Putamen (tissue), 1 donor: ENCODE data around the gene STARD3.
"Not testable (repeated sequence)": the region's sequence is repeated elsewhere in the genome, so short reads cannot be mapped to it uniquely, and the experiment has no call there.

Source experiments
- DNase-seq: peaks from one replicate; pipeline ENCODE4 v3.0.0-alpha.2; 2016; ENCODE audit warnings: low spot score

The STARD3 gene

DNA sequence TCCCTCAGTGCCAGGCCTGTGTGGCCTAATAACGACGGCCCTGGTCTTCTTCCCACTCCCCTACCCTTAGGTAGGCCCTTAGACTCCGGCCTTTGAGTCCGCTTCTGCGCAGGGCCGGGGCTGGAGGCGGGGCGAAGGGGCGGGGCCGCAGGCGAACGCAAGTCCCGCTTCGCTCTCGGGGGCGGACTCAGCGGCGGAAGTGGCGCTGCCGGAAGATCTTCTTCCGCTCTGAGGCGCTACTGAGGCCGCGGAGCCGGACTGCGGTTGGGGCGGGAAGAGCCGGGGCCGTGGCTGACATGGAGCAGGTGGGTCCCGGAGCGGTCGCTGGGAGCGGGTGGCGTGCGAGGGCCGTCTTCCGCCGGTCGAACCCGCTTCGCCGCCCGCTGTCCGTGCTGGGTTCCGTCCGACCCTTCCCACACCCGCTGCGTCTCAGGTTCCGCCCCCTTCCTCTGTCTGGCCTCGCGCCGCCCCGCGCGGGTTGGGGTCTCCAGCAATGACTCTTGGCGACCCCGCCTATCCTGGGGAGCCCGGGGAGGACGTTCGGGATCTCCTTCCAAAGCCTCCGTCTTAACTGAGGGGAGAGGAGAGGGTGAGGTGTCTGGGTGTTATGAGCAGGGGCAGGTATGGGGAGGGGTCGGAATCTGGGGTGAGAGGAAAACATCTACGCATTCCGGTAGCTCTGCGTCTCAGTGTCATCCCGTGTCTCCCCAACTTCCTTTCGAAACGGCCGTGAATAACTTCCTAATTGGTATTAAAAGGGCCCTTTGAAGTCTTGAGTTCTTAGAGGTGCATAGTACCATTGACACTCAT, at the start of gene STARD3:
Gene STARD3, plus strand, starts transcription at position 218 of the 810 bp plus-strand sequence. CDS start 16,388 bp downstream, outside the sequence.
- DNase-seq, result peak; percentile 87

DNA sequence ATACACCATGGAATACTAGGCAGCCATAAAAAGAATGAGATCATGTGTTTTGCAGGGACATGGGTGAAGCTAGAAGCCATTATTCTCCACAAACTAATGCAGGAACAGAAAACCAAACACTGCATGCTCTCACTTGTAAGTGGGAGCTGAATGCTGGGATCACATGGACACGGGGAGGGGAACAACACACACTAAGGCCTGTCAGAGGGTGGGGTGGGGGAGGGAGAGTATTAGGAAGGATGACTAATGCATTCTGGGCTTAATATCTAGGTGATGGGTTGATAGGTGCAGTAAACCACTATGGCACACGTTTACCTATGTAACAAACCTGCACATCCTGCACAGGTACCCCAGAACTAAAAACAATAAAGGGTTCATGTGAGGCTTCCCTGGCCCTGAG, 46.8 kb upstream of the STARD3 start:
- DNase-seq, result not testable (repeated sequence)

DNA sequence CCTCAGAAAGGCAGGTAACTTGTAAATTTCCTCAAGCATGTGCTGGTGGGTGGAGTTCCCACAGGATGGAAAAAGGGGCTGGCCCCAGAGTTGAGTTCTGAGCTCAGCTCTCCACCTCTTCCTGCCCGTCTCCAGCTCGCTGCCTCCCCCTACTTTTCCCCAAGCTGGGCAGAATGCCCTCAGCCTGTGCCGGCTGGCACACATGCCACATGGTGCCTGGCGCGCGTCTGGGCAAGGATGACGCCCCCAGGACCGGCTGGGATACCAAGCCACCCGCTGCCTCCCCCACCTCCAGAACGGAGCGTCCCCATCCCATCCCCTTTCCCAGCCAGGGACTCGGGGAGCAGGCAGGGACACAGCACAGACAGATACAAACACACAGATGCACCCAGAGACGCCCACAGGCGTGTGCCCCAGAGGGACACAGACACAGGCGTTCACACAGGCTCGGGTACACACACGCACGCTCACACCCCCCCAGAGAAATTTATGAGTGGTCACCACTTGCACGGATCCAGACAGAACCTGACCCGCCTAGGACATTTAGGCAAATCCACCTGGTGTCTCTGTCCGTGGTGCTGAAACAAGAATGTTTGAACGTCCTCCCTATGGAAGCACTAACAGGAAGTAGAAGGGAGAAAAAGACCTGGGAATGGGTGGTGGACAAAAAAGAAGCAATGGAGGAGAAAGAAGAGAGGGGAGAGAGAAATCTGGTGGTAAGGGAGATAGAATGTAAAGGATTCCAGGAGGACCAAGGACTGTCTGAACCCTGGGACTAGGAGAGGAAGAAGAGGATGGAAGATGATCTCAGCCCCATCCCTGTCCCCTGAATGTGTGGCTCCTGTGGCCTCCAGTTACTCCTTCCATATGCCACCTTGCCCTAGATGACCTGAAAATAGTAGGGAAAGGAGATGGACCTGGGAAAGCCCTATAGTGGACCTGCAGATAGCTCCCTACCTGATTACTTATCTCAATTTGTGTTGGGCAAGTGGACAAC, 44.7 kb upstream of the STARD3 start:
- DNase-seq, result no peak

DNA sequence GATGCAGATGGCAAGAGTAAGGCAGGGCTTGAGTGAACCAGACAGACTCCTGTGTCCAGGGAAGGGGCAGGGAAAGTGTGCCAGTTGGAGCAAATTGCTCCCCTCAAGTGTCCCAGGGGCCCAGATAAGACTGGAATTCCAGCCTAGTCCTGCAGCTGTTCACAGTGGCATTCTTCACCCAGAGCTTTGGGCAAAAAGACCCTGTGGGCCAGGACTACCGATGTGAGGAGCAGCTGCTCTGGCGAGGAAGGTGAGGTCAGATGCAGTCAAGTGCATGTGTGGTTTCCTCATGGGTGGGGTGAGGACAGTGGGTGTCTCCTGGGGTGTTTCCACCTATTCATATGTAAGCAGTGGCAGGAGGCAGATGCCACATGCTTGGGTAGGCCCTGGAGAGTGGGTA, 43.6 kb upstream of the STARD3 start:
- no peak for DNase-seq

DNA sequence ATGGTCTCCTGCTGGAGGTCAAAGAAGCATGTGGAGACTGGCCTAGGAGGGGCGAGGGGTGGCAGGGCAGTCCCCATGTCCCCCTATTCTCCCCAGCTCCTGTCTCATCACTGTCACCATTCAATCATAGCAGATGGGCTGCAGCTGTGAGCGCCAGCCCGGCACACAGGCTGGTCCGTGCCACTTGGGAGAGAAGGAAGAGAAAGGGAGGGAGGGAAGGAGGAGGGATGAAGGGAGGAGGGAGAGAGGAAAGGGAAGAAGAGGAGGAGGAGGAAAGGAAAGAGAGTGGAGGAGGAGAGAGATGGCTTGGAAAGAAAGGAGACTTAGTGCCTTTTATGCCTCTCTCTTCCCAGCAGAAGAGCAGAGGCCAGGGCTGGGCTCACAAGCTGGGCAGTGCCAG, 41.6 kb upstream of the STARD3 start:
- no peak for DNase-seq

DNA sequence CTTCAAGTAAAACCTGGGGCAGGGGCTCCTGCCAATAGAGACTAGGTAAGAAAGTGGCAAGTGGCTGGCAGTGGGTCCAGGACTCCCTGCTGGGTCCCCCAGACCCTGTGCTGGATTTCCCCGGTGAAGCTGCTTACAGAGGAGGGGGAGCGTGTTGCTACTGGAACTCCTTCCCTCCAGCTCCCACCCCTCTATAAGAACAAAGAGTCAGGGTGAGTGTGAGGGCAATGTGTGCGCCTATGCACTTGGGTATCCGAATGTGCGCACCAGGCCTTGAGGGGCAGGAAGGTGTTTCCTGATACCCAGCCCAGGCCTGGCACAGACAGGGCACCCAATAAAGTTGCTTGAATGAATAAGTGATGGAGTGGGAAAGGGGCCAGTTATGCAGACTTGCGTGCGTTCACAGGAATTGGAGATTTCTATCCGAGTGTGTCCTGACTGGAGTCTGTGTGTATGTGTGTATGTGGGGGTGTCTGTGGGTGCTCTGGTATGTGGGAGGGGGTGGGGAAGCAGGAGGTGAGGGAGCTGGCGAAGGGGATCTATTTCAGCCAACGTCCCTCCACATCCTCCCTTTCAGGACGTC, 40.9 kb upstream of the STARD3 start:
- no peak for DNase-seq

DNA sequence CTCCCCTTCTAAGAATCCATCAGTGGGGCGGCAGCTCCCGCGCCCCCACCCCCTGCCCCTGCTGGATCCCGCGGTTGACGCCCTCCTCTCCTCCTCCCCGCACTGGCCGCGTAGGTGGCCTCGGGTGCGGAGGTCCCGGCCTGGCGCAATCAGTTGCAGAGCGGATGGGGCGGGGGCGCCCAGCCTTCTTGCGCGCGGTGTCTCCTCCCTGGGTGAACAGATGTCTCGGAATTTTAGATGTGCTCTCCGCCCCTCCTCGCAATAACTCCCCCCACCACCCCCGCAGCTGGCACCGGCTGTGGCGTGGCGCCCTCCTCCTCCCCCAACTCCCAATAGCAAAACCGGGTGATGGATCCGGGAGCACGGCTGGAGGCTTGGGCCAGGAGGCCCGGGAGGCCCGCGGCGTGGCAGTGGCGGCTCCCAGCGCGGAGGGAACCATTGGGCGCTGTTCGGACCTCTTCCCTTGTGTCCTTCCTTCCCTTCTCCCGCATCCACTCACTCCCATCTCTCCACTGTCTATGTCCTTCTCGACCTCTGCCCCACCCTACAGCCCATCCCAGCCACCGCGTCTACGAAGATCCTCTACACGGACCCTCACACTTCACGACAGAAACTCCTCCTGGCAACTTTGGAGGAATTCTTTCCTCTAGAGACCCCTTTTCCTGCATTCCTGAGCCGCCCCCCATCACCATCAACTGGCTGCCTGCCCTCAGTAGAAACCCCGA, 40.2 kb upstream of the STARD3 start:
- no peak for DNase-seq

DNA sequence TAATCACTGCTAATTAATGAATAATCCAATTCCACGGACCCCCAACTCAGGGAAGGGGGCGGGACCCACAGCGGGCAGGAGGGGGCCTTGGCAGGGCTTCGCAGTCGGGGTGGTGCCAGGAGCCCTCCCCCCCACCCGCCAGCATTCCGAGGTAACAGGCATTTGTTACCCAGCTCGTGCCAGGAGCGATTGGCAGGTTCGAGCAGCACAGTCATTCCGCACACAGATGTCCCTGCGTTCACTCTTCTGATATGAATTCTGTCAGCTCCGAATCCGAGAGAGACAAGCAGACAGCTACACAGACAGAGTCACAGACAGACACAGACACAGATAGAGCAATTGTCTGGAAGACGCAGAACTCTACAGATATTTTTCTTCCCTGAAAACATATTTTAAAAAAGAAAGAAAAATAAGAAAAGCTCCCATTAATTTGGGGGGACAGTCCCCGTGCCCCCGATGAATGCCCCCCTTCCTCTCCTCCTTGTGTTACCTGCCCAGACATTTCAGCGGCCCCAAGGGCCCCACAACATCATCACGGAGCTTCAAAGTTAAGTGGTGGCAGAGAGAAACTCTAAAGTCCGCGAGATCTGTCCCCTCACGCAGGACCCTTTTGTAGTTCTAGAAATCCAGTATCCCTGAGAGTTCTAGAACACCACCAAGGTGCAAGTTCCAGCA, 39.4 kb upstream of the STARD3 start:
- no peak for DNase-seq

DNA sequence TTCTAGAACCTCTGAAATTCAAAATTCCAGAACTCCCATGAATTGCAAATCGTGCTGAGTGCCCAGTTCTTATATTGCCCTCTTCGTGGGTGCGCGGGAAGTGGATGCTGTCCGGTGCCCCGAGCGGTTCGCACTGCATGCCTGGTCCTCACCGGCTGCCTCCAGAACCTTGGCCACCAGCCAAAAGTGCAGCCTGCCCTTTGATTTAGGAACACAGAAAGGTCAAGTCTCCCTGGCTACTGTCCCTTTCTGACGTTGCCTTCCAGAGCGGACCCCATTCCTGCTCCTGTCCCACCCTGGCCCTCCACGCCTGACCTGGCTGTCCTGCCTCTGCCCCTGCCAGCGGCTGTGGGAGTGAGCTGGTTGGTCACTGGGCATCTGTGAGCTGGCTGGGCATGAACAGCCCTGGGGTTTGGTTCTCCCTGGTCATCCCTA, 38.9 kb upstream of the STARD3 start:
- DNase-seq, result no peak

DNA sequence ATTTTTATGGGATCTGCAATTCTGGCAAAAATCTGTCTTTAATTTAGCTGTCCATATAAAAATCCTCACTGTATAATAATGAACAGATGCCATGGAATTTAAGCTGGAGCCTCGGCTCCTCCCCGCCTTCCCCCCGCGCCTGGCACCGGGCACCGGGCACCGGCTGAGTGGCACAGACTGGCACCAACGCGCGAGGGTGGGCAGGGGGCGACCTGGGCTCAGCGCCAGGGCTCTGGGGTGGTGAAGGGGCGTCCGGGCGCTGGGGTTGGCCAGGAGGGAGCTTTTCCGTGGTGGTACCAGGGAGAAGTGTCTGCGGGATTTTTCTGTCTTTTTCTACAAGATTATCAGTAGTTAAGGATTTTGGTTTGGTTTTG, 38.3 kb upstream of the STARD3 start:
- DNase-seq, result no peak

DNA sequence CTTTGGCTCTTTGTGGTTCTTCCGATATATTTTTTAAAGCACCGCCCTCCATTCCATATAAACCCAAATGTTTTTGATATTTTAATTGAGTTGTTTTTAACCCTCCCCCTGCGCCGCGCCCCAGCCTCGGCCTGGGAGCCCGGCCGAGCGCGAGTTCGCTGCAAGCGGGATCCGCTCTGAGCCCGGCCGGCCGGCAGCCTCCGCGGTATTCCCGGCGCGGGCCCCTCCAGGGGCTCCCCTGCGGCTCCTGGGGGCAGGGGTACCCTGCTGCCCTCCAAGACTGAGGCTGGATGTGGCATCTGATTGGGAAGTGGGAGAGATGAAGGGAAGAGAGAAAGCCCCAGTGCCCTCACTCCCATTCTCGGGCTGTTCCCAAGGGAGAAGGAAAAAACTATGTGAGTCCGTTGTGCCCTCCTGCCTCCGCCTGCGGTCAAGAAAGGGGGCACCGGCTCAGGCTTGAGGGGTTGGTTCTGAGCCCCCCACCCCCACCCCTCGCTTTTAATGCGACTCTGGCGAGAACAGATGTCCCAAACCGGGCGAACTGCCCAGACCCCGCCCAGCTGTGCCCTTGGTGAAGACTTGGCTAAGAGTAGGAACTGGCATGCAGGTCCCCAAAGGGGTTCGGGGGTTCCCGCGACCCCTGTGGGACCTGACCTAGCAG, 37.8 kb upstream of the STARD3 start:
- DNase-seq, result no peak

DNA sequence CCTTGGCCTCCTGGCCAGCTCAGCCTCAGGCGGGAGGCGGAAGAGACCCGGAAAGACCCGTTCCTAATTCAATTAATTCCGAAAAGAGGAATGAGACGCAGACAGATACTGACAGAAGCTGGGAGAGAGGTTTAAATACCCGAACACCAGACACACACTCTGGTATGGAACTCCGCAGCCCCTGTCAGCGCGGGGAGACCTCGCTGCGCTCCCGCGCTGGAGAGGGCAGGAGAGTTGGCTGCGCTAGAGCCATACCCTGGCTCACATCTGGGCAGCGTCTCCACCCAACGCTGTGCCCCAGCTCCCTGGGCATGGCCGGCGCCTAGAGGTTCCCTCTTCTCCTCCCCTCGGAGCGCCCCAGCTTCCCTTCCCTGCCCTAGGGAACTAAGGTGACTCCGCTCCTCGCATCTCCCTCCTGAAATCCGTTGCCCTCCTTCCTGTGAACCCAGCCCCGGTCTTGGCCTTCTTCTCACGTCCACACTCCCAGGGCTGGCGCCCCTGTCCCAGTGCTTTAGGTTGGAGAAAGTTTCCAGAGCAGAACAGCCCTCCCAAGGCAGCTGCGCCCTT, 37.2 kb upstream of the STARD3 start:
- no peak for DNase-seq

DNA sequence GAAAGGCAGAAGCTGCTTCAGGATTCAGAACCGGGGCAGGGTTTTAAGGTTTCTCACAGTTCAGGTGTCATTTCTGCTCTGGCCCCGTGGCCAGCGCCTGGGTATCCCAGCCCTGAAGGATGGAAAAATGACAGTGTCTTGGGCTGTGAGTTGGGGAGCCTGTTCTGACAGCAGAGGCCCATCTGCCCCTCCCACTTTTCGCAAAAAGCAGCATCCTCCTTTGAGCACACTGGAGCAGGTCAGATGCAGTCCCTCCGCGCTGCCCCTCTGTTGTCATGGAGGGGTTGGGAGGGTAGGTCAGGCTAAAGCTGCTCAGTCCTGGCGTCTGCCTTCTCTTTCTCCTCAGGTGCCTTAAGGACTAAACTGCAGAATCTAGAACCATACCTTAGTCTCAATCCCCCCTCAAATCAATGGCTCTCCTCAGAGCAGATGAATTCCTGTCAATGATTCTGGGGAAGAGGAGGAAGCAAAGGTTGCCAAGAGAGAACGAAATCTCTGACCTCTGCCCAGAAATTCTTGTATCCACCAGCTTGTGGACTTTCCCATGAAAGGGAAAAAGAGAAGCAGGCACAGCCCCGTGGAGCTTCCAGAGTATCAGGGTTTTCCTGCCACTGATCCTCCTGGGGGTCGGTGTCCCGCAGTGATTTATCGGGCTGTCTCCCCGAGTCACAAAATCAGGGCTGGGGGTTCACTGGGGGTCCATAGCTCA, 36.5 kb upstream of the STARD3 start:
- no peak for DNase-seq

DNA sequence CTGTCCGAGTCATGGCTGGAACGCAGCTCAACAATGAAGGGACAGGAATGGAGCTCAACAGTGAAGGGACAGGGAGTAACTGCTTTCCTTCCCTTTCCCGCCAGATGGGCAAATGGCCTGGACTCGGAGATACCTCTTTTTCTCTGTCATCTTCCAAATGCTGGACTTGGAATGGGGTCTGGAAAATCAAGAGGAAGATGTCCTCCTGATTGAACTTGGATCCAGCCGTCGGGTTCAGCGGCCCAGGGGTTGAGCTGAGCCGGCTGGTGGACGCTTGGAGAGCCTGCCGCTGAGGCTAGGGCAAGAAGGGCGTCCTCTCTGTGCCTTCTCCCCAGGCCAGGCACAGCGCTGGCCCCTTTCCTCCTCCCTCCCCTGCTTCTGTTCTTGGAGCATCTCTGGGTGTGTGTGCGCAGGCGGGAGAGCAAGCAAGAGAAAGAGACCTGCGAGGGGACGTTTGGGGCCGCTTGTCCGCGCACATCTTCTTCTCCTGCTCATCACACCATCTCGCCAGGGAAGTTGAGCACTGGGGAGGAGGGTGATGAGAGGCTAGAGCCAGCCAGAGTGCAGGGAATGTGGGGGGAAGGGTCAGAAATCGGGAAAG, 35.8 kb upstream of the STARD3 start:
- no peak for DNase-seq

DNA sequence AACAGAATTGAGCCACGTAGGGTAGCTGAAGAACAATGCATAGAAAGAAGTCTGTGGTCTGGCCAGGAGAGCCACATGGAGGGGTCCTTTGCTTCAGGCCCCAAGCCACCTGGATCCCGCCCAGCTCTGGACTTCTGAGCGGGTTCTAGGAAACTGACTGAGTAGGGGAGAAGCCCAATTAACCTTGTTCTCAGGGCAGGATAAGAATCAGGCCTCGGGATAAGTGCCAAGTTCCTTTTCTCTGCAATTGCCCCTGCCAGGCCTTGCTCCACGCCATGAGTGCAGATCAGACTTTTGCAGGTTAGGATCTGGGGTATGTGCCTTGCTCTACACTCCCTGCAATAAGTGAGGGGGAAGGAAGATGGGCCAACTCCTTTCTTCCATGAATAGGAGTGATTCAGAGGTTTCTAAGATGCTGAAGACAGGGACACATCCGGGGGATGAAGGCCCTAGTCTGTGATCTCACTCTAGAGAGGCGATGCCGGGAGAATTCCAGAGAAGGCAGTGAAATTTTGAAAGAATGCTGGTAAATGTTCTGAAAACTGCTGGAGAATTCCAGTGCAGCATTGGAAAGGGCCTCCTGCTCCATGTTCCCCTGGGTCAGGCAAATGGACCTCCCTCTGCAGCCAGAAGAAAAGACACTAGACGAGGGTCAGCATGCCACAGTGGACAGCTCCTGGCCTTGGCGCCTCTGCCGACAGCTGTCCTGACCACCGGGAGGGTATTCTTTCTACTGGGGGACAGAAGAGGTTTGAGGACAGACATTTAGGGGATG, 35.0 kb upstream of the STARD3 start:
- DNase-seq, result no peak

DNA sequence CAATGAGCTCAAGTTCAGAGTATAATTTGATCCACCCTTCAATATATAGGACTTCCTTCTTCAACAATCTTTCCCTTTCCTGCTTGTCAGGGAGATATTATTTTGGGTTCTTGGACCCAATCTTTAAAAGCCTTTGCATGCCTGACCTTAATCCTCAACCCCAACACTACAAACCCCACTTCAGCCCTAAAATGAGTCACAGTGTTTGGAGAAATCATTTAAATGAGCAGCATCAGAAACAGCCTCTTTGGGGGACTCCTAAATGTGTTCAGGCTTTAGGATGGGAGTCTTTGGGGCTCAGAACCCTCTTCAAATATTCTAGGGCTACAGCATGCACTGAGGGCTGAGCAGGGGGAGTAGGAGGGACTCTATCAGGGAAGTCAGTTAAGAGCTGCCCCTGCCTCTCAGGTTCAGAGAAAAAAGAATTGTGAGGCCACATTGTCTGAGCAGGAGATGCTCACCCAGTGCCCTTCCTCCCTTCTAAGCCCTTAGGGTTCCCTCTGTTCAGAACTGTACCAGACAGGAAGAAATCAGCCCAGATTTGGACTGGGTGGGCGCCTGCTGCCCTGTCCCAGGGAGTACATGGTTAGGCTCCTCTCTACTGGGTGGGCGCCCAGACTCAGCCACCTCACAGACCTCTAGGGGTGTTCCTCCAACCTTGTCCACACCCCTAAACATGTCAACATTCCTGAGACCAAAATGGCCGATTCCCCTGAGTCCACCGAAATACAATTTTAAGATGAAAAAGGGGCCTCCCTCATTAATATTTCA, 34.2 kb upstream of the STARD3 start:
- DNase-seq, result no peak

DNA sequence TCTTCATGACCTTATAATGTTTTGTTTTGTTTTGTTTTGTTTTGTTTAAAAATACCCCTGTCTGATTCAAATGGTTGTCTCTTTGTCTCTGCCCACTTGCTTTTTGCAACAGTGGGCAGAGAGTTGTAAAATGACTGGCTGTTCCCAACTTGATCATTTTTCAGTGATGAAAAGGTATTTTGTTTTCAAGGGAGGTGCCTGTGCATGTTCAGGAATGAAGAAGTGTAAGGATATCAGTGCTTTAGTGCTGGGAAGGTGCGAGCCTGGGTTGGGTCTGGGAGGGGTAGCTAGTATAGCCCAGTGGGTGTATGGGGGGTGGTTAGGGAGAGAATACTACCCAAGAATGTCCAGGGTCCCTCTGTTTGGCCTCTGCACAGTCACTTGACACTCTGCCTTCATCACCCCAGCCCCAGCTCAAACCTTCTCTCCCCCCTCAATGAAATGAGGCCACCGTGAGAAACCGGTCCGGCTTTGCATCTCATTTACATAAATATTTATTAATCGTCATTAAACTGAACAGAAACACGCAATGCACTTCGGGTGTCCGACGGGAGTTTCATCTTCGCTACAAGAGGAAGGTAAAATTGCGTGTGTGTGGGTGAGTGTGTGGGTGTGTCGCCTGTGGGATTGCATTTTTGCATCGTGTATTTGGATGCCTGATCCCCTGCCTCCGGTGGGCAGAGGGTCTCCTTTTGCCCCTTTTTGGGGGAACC, 33.5 kb upstream of the STARD3 start:
- DNase-seq, result no peak
